GM19238 (cell line): ENCODE measurements around the gene KCNG2.
"Not testable (repeated sequence)": the region's sequence is repeated elsewhere in the genome, so short reads cannot be mapped to it uniquely, and the experiment has no call there.

Source experiments
- DNase-seq: peaks from one replicate; pipeline ENCODE4 v3.0.0; 2011; ENCODE audit warnings: low spot score; ENCODE audit not compliant: insufficient read length

The KCNG2 gene

GRCh38 chr18:79869591-79870300, 72.0 kb downstream of the KCNG2 start:
- DNase-seq: no peak

GRCh38 chr18:79870301-79871025, 72.7 kb downstream of the KCNG2 start:
- DNase-seq: no peak

GRCh38 chr18:79871026-79871390, 73.3 kb downstream of the KCNG2 start:
- no peak for DNase-seq

GRCh38 chr18:79871481-79872091, 73.8 kb downstream of the KCNG2 start:
- DNase-seq: no peak

- DNase-seq: no peak
These were observed 75.0 kb downstream of the KCNG2 start for GRCh38 chr18:79872527-79873444.

- no peak for DNase-seq
These were observed 75.8 kb downstream of the KCNG2 start for GRCh38 chr18:79873449-79874110.

GRCh38 chr18:79874553-79875530, 77.1 kb downstream of the KCNG2 start:
- DNase-seq: no peak

GRCh38 chr18:79875531-79875919, 77.8 kb downstream of the KCNG2 start:
- DNase-seq: no peak

GRCh38 chr18:79875931-79876461, 78.3 kb downstream of the KCNG2 start:
- DNase-seq: no peak

- no peak for DNase-seq
These were observed 78.8 kb downstream of the KCNG2 start for GRCh38 chr18:79876497-79876896.

- no peak for DNase-seq
These were observed 79.7 kb downstream of the KCNG2 start for GRCh38 chr18:79877163-79878091.

GRCh38 chr18:79878246-79878645, 80.5 kb downstream of the KCNG2 start:
- not testable (repeated sequence) for DNase-seq

- no peak for DNase-seq
These were observed 81.1 kb downstream of the KCNG2 start for GRCh38 chr18:79878741-79879378.

- DNase-seq: no peak
These were observed 81.8 kb downstream of the KCNG2 start for GRCh38 chr18:79879566-79879965.

- no peak for DNase-seq
These were observed 84.0 kb downstream of the KCNG2 start for GRCh38 chr18:79881695-79882094.

GRCh38 chr18:79882522-79883241, 84.9 kb downstream of the KCNG2 start:
- no peak for DNase-seq
